GM12865 (cell line): Measurements from ENCODE around the gene SCN7A.

Experiments
- DNase-seq: peaks from one replicate; pipeline ENCODE4 v3.0.0; 2010; ENCODE audit warnings: low read depth
- H3K4me3 ChIP-seq: 2 replicates; pipeline ENCODE4 v1.5.1; 2011; ENCODE audit warnings: mild to moderate bottlenecking, low read depth, low read length, control low read depth
- TF ChIP-seq, protein P1 (sequence below): IDR thresholded peaks from 2 replicates; pipeline ENCODE4 v1.5.1; 2011; ENCODE audit warnings: low read length, control low read depth, low read depth, inconsistent platforms; ENCODE audit not compliant: insufficient read depth; ENCODE audit errors: missing control alignments

The SCN7A gene

DNA sequence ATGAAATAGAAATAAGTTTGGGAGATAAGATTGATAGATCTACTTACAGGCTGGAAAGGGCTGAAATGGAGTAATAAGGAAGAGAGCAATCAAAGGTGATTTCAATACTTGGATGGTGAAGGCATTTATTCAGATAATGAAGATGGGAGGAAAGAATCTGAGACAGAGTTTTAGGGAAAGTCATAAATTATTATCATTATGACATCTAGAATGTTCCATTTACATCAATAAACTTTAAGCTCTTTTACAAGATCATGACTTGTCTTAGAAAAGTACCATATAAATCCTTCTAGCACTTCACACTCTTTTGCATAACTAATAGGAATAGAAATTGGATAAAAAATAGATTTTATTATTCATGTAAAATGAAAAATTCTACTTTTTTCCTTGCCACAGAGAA lies 120.5 kb downstream of the SCN7A start:
- no peak for DNase-seq
- TF ChIP-seq, protein P1, sequence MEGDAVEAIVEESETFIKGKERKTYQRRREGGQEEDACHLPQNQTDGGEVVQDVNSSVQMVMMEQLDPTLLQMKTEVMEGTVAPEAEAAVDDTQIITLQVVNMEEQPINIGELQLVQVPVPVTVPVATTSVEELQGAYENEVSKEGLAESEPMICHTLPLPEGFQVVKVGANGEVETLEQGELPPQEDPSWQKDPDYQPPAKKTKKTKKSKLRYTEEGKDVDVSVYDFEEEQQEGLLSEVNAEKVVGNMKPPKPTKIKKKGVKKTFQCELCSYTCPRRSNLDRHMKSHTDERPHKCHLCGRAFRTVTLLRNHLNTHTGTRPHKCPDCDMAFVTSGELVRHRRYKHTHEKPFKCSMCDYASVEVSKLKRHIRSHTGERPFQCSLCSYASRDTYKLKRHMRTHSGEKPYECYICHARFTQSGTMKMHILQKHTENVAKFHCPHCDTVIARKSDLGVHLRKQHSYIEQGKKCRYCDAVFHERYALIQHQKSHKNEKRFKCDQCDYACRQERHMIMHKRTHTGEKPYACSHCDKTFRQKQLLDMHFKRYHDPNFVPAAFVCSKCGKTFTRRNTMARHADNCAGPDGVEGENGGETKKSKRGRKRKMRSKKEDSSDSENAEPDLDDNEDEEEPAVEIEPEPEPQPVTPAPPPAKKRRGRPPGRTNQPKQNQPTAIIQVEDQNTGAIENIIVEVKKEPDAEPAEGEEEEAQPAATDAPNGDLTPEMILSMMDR = no peak
- H3K4me3 ChIP-seq = no peak overlapping the region

DNA sequence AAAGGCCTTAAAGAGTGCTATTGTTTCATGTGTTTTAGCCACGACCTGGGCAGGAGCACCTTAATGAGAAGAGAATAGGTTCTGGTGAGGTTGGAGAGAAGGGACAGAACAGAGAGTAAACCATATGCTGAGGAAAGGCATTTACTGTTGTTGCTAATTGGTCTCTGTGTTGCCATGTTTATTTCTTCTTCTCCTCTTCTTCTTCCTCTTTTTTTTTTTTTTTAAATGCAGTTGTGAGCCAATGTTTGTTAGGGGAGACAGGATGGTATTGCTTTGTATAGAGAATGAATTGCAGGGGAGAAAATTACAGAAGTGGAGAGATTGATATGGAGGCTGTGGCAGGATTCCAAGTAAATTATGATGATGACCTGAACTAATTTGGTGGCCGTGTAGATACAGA lies 120.9 kb downstream of the SCN7A start:
- no peak for DNase-seq
- TF ChIP-seq, protein P1 = no peak
- H3K4me3 ChIP-seq = no peak overlapping the region

DNA sequence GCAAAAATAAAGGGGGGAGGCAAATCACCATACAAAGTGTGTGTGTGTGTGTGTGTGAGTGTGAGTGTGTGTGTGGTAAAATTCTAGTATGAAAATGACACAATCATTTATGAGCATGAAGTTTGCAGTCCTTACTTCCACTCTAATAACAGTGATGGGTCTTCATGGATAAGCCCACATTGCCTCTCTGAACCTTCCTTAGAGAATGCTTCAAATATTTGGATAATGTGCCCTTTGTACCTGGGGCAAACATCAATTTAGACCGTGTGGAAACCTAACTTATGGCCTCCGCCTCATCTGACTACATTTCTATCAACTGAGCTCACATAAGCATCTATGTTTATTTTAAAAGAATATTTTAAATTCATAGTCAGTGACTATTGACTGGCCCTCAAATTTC lies 122.0 kb downstream of the SCN7A start:
- H3K4me3 ChIP-seq = no peak overlapping the region
- TF ChIP-seq, protein P1 = no peak
- DNase-seq = no peak

DNA sequence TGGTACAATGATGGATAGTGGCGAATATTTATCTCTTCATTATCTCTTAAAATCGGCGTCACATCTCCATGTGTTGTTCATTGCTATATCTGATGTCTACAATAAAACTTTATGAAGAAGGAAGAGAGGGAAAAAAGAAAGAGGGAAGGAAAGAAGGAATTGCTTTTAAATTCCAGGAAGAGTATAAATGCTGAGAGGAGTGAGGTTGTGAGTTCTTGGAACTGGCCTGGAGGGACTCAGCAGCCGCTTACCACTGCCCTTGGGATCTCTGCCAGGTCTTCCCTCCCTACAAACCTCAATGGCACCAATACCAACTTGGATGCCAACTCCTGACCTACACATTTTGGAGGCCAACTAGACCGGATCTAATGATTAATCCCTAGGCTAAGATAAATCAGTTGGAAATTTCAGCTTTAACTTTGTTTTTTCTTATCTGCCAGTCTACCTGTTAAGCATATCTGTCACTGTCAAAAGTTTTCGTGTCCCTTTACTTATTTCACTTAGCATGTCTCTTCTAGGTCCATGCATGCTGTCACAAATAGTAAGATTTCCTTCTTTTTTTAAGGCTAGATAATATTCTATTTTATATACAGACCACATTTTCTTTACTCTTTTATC lies 128.1 kb downstream of the SCN7A start:
- TF ChIP-seq, protein P1 = no peak
- no peak for DNase-seq
- H3K4me3 ChIP-seq = no peak overlapping the region

DNA sequence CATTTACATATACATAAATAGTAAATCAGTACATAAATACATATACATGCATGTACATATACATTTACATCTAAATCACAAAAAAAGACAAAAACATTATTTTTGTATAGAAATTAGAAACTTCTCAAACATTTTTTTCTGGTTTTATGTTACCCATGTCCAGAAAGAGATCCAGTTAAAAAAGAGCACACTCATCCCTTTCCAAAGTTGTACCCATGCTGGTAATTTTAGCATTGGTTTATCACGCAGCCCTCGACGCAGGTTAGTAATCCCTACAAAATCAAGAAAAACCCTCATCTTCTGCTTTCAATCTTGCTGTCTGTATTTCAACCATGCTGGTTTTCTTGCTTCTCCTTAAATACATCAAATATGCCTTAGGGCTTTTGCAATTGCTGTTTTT lies 128.8 kb downstream of the SCN7A start:
- TF ChIP-seq, protein P1 = no peak
- DNase-seq = no peak
- no peak overlapping the region for H3K4me3 ChIP-seq

DNA sequence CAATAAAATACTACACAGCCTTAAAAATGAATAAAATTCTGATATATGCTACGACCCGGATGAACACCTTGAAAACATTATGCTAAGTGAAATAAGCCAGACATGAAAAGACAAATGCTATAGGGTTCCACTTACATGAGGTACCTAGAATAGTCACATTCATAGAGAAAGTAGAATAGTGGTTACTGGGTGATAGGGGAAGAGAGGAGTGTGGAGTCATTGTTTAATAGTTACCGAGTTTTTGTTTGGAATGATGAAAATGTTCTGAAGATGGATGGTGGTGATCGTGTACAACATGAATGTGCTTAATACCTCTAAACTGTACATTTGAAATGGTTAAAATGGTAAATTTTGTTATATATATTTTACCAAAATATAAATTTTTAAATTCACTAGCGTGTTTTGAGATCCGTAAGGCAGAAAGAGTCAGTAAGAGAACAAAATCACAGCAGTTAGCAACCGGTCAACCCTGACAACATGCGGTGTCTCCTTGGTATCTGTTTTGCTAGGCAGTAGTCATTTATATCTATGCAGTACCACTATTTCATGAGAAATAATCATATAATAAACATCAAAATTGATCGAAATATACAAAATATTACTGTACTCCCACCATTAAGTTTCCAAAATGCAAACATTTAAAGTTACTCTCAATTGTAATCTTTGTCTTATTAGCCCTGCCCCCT lies 129.4 kb downstream of the SCN7A start:
- TF ChIP-seq, protein P1 = no peak
- no peak for DNase-seq
- H3K4me3 ChIP-seq = no peak overlapping the region
